ENCODE data around the gene THADA.
"Not testable (repeated sequence)": the region's sequence is repeated elsewhere in the genome, so short reads cannot be mapped to it uniquely, and the experiment has no call there.

Gene THADA

GRCh38 chr2:43604674-43605073, 8.8 kb upstream of the THADA start:
- no peak for DNase-seq

- not testable (repeated sequence) for DNase-seq
Observed at GRCh38 chr2:43600596-43600995, 4.8 kb upstream of the THADA start.

- DNase-seq, result no peak
Observed at GRCh38 chr2:43594875-43595274, 963 bp downstream of the THADA start.

GRCh38 chr2:43593254-43593653, 2.6 kb downstream of the THADA start:
- no peak for DNase-seq

DNA sequence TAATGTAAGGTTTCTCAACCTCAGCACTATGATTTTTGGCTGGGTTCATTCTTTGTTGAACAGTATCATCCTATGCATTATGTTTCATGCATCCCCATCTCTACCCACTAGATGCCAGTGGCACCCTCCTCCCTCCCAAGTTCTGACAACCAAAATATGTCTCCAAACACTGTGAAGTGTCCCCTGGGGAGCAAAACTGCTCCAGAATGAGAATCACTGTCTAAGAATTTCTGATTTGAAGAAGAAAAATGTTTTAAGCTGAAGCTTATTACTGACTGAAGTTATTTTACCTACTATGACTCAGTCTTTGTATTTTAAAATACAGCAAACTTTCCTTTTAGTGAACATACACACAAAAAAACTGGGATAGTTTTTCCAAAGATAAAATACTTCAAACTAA, 3.4 kb downstream of the THADA start:
- no peak for DNase-seq

DNA sequence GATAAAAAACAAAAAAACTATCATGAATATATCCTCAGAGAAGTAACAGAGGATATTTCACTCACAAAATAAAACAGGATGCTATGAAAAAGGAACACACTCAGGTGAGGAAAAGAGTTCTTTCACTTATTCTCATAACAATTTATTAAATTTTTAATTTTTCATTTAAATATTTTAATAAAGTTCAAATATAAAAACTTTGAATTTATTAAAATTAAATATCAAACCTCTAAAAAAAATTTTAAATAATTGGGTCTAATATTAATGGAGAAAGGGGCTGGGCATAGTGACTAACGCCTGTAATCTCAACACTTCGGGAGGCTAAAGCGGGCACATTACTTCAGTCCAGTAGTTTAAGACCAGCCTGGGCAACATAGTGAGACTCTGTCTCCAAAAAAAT, 10.1 kb downstream of the THADA start:
- no peak for DNase-seq

DNA sequence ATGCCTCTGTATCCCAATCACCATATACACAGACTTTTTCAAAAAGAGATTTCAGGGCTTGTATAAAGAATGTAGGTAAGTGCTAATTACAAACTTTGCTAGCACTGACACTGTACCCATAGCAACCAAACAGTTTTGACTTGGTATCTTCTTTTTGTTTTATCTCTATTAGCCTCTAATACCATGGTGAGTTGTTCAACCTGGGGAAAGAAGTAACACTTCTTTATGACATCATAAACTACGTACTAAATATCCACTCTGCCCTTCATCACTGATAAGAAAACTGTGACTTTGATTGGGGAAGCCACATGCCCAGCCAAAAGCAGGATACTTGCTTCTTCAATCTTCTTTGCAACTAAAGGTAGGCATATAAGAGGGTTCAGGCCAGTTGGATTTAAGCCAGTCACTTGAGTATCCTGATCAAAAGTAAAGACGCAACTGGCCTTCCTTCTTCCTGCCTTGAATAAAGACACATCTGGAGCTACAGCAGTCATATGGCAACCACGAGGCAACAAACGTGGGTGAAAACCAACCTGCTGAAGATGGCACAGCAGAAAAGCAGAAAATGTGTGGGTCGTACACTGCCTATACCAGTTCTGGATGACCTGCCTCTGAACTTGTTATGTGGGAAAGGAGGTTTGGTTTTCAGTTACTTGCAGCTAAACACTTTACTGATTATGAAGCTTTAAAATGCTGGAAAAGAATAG, 16.4 kb downstream of the THADA start:
- DNase-seq, result no peak

DNA sequence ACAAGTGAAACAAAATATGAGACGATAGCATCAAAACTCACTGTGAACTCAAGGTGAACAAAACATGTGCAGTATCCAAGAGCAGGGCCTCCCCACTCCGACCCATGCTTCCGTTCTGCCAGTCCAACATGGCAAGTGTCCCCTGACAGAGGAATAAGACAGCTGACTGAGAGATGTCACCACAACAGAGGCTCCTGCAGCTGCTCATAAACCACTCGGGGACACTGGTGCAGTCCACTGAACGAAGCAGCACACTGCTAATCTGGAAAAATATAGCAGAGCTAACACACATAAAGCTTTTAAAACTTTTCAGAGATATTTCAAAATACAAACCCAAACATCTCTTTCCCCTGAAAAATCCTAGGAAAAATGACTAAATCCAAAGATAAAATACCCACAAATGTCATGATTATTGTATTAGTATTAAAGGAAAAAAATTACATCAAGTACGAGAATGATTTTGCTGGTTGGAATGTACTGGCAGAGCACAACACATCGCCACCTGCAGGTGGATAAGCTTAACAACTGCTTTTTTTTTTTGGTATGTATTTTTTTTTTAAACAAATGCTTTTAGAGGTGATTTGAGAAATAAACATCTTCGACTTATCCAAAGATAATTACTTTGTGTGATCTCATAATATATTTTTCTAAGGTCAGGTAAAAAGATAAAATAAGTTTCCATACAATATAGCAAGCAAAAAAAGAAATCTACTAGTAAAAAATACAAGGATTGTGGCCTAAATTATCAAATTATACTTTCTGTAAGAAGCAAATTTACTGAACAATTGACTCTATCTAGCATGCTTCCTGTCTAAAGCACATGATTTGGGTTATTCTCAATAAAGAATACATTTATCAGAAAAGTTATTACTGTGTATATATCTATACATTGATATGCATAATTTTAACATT, 18.6 kb downstream of the THADA start:
- peak; percentile 15 for DNase-seq

DNA sequence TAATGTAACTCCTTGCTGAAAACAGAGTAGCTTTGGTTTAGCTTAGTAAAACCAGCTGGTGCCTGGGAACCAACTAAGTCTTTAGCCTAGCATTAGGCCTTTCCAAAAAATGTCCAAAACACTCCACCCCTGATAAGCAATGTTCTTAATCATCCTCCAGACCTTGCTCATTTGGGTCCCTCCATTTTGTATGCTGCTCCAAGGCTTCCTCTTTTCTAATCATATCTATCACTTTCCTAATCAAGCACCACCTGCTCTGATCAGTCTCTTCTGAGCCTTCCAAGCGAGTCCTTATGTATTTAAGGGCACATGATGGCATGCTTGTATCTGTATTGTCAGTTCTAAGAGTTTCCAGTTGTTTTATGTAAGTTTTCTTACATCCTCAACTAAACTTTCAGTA, 23.6 kb downstream of the THADA start:
- DNase-seq, result no peak

GRCh38 chr2:43569921-43570320, 25.9 kb downstream of the THADA start:
- no peak for DNase-seq

- no peak for DNase-seq
Observed at GRCh38 chr2:43568228-43568627, 27.6 kb downstream of the THADA start.

GRCh38 chr2:43566461-43566729, 29.4 kb downstream of the THADA start:
- DNase-seq, result no peak

- no peak for DNase-seq
Observed at GRCh38 chr2:43563679-43564078, 32.2 kb downstream of the THADA start.

GRCh38 chr2:43560231-43560547, 35.6 kb downstream of the THADA start:
- DNase-seq, result no peak

DNA sequence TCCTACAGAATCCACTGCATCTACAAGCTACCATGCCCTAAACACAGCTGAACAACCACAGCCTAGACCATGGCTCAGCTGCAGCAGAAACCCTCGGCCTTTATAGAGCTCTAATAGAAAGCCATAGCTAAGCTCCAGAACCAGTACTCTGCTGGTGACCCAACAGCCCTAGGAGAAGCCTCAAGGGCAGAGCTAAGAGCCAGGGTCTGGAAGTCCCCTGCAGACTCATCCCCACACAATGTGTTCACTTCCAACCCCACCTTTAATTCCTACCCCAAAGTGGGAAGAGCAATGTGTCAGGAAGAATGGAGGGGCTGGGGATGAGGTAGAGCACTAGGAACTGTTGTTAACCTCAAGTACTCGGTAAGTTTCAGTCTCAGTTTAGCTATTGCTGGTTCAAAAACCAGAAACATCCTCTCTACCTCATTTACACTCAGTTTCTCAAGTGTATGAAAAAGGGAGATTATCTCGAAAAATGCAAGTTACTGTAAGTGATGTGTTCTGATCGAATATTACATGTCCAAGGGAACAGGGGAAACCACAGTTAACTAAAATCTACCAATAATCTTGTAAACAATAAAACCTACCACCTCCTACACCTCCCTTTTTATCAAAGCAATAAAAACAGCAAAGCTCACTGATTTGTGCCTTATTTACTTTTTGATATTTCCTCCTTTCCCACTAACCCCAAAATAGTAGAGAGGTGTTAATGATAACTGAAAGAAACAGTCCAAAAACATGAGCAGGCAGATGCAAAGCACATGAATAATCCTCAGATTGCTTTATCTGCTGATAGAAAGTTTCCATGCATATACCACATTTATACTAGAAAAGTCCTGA, 36.2 kb downstream of the THADA start:
- no peak for DNase-seq

DNA sequence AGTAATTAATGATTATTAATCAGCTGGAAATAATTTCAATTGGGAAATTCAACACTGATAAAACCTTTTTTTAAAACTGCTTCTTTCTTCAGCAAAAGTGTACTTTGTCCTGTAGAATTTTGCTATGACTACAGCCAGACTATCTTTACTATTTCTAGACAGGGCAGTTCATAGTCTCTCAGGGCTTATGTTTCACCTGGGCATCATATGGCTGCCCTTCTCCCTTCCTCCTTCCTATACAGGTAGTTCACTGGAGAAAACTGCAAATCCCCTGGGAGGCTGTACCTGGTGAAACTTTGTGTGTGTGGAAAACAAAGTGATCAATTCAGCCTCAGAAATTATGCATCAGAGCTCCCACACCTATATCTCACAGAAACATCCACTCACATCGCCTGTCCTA, 38.6 kb downstream of the THADA start:
- DNase-seq, result no peak

DNA sequence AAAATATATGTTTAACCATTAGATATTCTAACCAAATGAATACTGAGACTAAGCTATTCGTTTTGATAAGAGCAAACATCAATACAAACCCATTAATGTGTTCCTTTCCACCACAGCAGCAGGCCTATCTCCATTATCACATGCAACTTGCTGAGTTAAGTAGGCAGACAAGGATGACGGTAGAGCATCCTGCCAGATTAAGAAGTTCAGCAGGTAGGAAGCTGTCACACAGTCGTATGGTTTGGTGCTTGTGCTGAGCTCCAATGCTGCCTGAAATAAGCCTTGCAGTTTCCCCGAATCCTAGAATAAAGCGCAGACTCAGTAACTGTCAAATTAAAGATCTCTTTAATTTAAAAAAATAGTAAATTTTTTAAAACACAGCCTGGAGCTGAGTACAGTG, 39.6 kb downstream of the THADA start:
- no peak for DNase-seq

DNA sequence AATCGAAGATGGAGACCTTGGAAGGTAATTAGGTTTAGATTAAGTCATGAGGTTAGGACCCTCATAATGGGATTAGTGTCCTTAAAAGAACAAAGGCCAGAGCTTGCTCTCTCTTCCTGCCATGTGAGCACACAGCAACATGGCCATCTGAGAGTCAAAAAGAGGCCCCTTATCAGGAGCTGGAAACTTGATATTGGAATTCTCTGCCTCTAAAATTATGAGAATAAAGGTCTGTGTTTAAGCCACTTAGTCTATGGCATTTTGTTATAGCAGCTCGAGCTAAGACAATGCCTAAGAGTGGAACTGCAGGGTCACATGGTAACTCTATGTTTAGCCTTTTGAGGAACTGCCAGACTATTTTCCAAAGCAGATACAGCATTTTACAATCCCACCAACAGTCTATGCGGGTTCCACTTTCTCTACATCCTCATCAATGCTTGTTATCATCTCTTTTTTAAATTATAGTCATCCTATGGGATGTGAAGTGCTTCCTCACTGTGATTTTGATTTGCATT, 42.4 kb downstream of the THADA start:
- DNase-seq, result no peak

DNA sequence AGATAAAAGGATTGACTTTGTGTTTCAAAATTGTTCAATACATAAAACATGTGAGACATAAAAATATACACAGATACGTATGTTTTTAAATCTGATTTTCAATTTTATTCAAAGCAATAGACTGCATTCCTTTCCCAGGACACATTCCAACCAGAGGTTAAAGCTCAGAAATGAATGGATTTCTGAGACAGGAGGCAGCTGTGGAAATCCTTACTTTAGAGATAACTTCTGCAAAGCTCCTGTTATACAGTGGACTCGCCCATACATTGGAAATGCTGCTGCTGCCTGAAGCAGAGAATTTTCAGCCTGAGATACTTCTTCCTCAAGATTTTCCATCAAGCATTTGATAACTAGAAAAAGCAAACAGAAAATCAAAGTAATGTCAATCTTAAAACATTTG, 43.8 kb downstream of the THADA start:
- no peak for DNase-seq

DNA sequence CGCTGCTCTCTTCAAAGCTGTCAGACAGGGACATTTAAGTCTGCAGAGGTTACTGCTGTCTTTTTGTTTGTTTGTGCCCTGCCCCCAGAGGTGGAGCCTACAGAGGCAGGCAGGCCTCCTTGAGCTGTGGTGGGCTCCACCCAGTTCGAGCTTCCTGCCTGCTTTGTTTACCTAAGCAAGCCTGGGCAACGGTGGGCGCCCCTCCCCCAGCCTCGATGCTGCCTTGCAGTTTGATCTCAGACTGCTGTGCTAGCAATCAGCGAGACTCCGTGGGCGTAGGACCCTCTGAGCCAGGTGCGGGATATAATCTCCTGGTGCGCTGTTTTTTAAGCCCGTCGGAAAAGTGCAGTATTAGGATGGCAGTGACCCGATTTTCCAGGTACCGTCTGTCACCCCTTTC, 47.5 kb downstream of the THADA start:
- DNase-seq, result not testable (repeated sequence)

DNA sequence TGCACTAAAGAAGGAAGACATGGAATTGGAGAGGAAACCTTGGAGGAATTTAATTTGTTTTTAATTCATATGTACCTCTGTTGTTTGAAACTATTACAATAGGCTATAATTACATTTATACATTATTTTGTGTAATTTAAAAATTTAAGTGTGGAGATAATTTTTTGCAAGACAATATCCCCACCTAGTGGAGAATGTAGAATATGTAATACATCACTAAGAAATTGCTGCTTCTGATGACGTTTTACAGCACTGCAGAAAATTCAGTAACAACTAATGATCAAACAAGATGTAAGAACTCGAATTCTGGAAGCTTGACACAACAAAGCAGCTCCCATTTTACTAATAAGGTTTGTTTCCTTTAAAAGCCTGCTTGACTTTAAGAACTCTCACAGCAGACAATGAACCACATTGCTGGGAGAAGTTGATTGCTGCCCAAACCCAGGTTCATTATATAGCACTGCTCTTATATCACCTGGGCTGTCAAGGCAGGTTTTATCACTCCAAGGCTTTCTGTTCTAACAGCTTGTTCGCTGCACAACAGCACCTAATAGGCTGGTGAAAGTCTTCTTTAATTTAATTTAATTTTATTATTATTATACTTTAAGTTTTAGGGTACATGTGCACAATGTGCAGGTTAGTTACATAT, 53.4 kb downstream of the THADA start:
- no peak for DNase-seq

DNA sequence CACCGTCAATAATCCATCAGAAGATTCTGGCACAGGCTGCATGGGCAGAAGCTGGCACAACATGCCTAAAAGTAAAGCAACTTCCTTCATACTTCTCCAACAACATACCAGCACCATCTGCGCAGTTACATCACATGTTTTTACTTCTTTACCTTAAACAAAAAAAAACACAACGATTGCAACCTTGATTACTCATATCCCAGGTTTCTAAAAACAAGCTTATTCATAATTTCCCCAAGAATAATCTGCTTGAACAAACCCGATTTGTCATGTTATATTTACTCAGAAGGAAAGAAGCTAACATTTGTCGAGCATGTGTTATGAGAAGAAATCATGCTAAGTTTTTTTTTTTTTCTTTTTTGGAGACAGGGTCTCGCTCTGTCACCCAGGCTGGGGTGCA, 54.7 kb downstream of the THADA start:
- no peak for DNase-seq
